Lung (tissue), 12 donors: Measurements from ENCODE around the gene DKK2. TPM values are rescaled to one million over a fixed set of nuclear protein-coding genes. Genes with fewer than 3 reads are reported as not detected.

ENCODE experiments used
- ATAC-seq: fragments of 200-7000 bp; cut with Tn5 transposase; one replicate; pipeline ENCODE4 v1.9.1; 2020; ENCODE audit warnings: moderate number of reproducible peaks; ENCODE audit not compliant: insufficient read depth, low FRiP score
- DNase-seq, 3 donors: peaks; one replicate each; pipeline ENCODE4 v3.0.0-alpha.2; 2013 to 2017
- H3K27ac ChIP-seq, 2 donors: one replicate each; pipeline ENCODE4 v1.5.1; 2013; ENCODE audit warnings: mild to moderate bottlenecking in 2 of 2, moderate library complexity in 2 of 2, control low read depth in 1 of 2, inconsistent platforms in 1 of 2, low read depth in 1 of 2, low read length in 1 of 2
- H3K27me3 ChIP-seq, 3 donors: one replicate each; pipeline ENCODE4 v1.5.1; 2013; ENCODE audit warnings: low read length in 2 of 3; ENCODE audit not compliant: control insufficient read depth in 3 of 3, insufficient read depth in 3 of 3
- H3K36me3 ChIP-seq, 4 donors: one replicate each; pipeline ENCODE4 v1.5.1; 2013; ENCODE audit warnings: low read length in 4 of 4, mild to moderate bottlenecking in 1 of 4, moderate library complexity in 1 of 4; ENCODE audit not compliant: control insufficient read depth in 4 of 4, insufficient read depth in 4 of 4
- H3K4me1 ChIP-seq, 5 donors: one replicate each; pipeline ENCODE4 v1.5.1; 2013; ENCODE audit warnings: low read length in 5 of 5, mild to moderate bottlenecking in 2 of 5, moderate library complexity in 1 of 5; ENCODE audit not compliant: control insufficient read depth in 5 of 5, insufficient read depth in 5 of 5
- H3K4me3 ChIP-seq: one replicate; pipeline ENCODE4 v1.5.1; 2013; ENCODE audit warnings: mild to moderate bottlenecking, control low read depth, moderate library complexity
- H3K9ac ChIP-seq, 2 donors: one replicate each; pipeline ENCODE4 v1.5.1; 2013; ENCODE audit warnings: low read length in 2 of 2, control low read depth in 1 of 2; ENCODE audit not compliant: insufficient read depth in 1 of 2
- H3K9me3 ChIP-seq, 4 donors: one replicate each; pipeline ENCODE4 v1.5.1; 2013; ENCODE audit warnings: low read length in 3 of 4, mild to moderate bottlenecking in 1 of 4, moderate library complexity in 1 of 4; ENCODE audit not compliant: control insufficient read depth in 4 of 4, insufficient read depth in 3 of 4
- CTCF ChIP-seq: IDR thresholded peaks from 2 replicates; pipeline ENCODE4 v1.5.1; 2012; ENCODE audit warnings: mild to moderate bottlenecking; ENCODE audit errors: control extremely low read depth, extremely low read depth
- WGBS, 2 donors: extraction: QIAGEN DNeasy Blood & Tissue Kit; methylation state at CpG; one replicate each; pipeline ENCODE4 v1.1.7; 2013; 5-methylcytosine and 5-hydroxymethylcytosine counted together
- polyA plus RNA-seq, 2 donors: library from polyadenylated mRNA; stranded (reverse); fragments of 200-250 nt; gene quantifications; one replicate each; pipeline ENCODE4 v1.2.1, GENCODE V29; 2013
- total RNA-seq, 2 donors: library from RNA; depleted of rRNA in 1 of 2; stranded (reverse); fragments of >200 nt in 1 of 2; gene quantifications; one replicate each; pipeline ENCODE4 v1.2.1, GENCODE V29; 2014 to 2021
- donor health status: control.
- donor health status: control.
- donor health status: Bipolar disorder and iron deficiency.
- donor health status: healthy.
- donor health status: DM: yes; HTN: yes; CAD: no.

Gene DKK2
- total and polyA plus RNA-seq, 4 donors = 2.6 to 16.1 (median 4.7) TPM

DNA sequence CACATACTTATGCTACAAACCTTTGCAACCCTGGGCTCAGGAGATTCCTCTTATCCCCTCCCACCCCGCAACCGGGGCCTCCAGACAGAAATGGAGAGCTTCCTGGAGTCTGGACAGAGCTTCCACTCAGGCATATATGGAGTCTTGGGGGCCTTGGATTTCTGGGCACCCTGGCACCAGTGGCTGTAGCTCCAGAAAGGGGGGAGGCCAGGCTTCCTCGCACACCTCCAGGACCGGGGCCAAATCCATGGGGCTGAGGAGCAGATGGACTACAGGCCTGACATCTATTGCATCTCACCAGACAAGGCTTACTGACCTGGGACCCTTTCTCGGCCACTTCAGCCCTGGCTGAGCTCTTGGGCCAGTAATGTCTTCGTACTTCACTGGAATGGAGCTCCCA is 143.3 kb downstream of the DKK2 start:
- Histone ChIP-seq H3K27me3 (no peaks in the 10 kb centered on the region), H3K4me3 (no peak overlapping the region), H3K27ac (no peak overlapping the region), H3K9ac (no peak overlapping the region), H3K36me3 (no peaks in the 10 kb centered on the region), H3K9me3 (peaks cover 0 to 2% (median 0%) of the 10 kb centered on the region in 4 donors), H3K4me1 (no peaks in the 10 kb centered on the region)
- ATAC-seq (no peak), DNase-seq (no peak)
- WGBS, 2 donors = 91 to 94% methylated on average over 6 of the region's 6 CpGs
- TF ChIP-seq CTCF = no peak

DNA sequence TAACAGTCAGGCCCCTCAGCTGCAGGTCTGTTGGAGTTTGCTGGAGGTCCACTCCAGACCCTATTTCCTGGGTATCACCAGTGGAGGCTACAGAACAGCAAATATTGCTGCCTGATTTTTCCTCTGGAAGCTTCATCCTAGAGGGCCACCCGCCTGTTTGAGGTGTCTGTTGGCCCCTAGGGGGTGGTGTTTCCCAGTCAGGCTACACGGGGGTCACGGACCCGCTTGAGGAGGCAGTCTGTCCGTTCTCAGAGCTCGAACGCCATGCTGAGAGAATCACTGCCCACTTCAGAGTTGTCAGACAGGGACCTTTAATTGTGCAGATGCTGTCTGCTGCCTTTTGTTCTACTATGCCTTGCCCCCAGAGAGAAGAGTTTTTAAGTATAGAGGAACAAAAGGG is 160.8 kb downstream of the DKK2 start:
- Histone ChIP-seq H3K9ac (no peak overlapping the region), H3K4me3 (no peak overlapping the region), H3K27me3 (no peaks in the 10 kb centered on the region), H3K27ac (no peak overlapping the region), H3K4me1 (no peaks in the 10 kb centered on the region), H3K36me3 (no peaks in the 10 kb centered on the region), H3K9me3 (peaks cover 0 to 2% (median 0%) of the 10 kb centered on the region in 4 donors)
- TF ChIP-seq CTCF = no peak
- DNase-seq (no peak), ATAC-seq (no peak)
- 83 to 87% methylated on average over 7 of the region's 7 CpGs for WGBS, 2 donors
